Prostate gland (tissue), 2 donors: ENCODE measurements around the gene IGFBP3.

Source experiments
- CTCF ChIP-seq, 4 experiments: fragments of 200-600 bp in 2 of 4; fragments of 450-650 bp in 2 of 4; sonication (generic) in 2 of 4; IDR thresholded peaks; 1 replicate in 3 of 4; 2 replicates in 1 of 4; pipeline ENCODE4 v1.5.1; 2016 to 2019; ENCODE audit warnings: antibody characterized with exemption in 4 of 4, mild to moderate bottlenecking in 2 of 4, moderate library complexity in 2 of 4
- POLR2A ChIP-seq: fragments of 450-650 bp; IDR thresholded peaks from one replicate; pipeline ENCODE4 v1.6.1; 2016; ENCODE audit warnings: antibody characterized with exemption, mild to moderate bottlenecking
- POLR2AphosphoS5 ChIP-seq: sonication (generic); formaldehyde crosslinking; IDR thresholded peaks from one replicate; pipeline ENCODE4 v1.6.1; 2017; ENCODE audit warnings: antibody characterized with exemption

- TF ChIP-seq CTCF (IDR thresholded peaks at IDR 0.05) (no peak), POLR2A (no peak), POLR2AphosphoS5 (no peak)
These were observed 38.6 kb downstream of the IGFBP3 start for GRCh38 chr7:45882465-45882810.
